GM18508 (cell line): ENCODE data around the gene PIR.

ENCODE experiments used
- ATAC-seq: cut with Tn5 transposase; IDR thresholded peaks from one replicate; pipeline ENCODE4 v1.9.1; 2021; ENCODE audit warnings: moderate number of reproducible peaks; ENCODE audit not compliant: insufficient read depth, unreplicated experiment

Gene PIR

DNA sequence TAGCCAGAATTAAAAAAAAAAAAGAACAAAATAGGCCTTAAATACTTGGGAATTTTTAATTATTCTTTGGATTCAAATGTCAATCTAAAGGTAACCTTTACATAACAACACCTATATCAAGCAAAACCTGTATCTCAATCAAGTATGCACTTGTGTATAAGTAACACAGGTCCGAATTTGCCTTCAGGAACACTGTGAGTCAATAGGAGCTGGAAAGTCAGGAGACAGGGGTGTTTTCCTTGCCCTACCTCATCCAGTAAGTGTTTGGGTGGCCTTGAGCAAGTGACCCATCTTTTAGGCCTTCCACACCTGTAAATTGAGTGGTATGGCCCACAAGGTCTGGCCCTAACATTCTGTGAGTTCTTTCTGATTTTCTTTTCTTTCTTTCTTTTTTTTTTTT, 68.1 kb downstream of the PIR start:
- ATAC-seq = no peak

DNA sequence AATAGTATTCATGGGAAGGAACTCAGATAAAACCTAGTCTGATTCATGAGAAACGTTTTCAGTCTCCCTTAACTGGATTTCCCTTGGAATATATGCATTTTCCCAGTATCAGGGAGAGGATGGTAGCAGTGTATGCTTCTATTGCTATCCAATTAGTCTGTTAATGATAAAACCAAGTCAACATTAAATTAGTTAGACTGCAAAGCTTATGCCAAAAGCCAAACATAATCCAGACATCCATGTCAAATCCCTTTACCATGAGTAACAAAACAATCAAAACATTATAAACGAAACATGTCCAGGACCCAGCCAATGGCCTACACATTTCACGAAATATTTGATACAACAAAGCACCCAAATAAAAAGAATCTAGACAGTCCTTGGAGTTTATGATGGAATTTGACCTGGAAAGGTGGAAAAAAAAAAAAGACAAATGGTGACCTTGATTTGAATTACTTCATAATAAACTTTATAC, 74.4 kb downstream of the PIR start:
- no peak for ATAC-seq

DNA sequence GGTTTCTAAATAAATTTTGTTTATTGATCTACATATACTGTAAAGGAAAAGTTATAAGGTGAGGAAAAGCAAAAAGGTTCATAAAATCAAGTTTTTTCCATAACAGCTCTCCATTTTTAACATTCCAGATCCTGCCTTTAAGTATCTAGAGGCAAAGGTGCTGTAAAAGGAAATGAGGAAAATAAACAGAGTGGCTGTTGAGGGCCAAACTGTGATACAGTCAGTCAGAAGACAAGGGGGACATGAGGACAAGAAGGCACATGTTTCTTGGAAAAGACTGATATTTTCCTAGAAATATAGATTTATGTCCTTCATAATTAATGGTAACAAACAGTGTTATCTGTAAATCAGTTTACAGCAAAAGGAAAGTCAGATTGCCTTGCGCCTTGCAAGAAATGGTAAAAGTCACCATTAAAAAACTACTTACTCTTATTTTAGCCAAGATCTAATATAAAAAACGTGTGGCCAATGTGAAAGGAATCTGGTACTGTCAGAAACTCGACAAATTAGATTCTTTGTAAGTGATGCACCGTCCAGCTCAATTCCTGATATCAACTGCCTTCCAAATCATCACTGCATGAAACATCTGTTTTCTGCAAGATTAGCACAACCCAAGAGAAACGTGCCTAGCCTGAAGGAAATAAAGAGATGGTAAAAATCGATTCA, 75.0 kb downstream of the PIR start:
- ATAC-seq = no peak

DNA sequence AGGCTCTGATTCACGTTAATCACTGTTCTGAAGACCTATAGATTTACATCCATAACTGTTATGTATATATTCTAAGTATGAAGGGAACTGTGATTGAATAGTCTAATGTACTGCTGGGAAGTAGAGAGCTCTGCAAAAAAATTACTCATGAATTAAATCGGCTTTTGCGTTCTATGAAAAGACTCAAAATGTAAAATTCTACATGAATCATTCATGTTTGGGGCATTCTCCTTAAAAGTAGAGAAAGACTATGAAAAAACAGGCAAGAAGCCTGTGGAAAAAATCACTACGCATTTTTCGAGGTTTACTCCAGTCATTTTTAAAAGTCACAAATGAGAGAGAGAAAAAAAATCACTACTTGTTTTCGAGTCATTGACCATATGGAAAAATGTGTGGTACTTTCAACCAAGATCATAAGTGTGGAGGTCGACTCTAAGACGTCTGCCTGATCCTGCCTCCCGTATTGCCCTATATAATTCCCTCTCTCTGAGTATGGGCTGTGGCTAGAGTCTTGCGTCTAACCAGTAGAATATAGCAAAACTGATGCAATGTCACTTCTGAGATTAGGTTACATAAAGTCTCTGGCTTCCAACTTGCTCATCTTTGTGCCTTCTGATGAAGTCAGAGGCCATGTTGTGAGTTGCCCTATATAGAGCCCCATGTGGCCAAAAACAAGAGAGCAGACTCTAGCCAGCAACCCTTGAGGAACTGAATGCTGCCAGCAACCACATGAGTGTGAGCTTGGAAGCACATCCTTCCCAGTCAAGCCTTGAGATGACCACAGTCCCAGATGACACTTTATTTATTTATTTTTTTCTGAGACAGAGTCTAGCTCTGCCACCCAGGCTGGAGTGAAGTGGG, 76.8 kb downstream of the PIR start:
- no peak for ATAC-seq

DNA sequence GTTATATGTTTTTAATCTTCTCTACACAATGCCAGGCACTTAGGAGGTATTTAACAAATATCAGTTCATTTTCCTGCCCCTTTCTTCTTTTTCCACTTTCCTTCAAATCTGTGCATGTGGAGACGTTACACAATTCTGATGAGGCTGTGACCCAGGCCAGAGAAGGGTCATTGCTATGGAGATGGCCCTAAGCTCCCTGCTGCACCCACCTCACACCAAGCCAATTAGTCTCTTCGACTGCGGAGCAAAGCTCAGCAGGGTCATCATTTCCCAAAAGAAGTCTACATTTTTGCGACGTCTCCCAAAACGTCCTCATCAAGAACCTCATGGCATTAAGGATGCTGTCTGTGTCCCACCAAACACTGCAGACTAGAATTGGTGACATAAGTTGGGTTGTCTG, 80.0 kb downstream of the PIR start:
- ATAC-seq = no peak

DNA sequence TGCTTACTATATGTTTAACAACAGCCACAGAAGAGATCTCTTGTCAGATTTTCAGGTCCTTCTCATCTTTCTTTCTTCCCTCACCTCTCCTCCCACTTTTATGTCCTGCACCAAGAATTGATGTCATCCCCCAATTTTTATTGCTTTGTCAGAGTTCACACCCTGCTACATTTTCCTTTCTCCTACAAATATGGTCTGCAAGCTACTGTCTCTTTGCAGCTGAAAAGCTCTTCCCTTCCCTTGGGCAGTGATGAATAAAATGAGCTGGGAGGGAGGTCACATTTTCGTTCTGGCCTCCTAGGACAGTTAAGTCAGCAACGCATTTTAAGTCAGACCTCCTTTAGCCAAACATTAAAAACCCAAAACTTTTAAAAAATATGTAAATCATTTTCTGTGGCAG, 82.2 kb downstream of the PIR start:
- ATAC-seq = no peak

DNA sequence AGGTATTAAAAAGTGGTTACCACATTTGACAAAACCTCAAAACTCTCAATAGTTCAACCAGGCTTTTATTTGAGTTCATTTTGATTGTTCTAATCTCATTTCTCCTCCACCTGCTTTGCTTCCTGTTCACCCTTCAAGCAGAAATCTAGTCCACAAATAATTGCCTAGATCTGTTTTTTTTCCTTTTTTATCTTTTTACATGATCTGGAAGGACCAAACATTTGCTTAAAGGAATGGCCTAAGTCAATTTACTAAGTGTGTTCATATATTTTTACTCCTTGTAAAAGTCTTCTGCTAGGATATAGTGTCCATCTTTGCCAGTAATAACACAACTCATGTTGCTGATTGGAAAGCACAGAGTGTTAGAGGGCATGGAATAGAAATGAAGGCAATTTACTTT, 82.7 kb downstream of the PIR start:
- no peak for ATAC-seq

DNA sequence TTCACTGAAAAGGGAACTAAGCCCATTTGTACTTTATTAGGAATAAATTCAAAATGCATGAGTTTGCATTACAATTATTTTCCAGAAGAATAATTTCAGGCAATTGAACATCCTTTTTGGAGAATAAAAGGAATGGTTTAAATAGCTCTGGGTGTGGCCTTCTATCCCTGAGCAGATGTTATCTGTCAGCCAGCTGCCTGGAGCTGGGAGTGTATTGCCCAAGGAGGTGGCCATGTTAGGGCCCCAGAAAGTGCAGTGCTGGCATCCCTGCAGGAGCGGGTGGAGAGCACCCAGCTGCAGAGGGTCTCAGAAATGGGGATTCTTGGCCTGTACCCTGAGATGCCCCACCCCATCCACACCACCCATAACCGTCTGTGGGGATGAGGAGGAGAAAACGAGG, 87.3 kb downstream of the PIR start:
- ATAC-seq = no peak

DNA sequence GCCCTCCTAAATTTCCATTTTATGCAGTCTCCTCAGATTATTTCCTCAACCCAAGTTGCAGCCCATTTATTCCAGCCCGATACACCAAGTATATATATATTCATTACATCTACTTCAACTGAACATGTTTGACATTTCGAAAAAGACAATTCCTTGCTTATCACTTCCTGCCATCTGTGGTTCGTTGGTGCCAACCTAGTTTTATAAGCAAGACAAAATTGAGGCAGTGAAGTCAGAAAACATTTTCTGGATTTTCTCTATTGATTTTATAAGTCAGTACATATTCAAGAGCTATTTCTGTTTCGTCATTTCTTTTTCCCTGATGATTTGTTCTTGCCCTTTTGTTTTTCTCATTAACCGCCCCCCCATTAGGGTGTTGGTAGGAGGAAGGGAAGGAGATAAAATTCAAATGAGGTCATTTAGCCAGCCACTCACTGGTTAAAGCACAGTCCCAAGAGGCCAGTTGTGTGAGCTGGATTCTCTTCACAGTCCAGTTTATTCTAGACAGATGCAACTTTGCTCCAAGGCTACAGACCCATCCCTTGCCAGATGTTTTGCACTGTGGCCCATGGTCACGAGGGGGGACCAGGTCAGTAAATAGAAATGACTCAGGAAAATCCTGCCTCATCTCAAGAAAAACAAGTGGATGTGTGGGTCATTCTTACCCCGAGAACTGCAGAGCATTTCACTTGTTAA, 88.6 kb downstream of the PIR start:
- no peak for ATAC-seq

DNA sequence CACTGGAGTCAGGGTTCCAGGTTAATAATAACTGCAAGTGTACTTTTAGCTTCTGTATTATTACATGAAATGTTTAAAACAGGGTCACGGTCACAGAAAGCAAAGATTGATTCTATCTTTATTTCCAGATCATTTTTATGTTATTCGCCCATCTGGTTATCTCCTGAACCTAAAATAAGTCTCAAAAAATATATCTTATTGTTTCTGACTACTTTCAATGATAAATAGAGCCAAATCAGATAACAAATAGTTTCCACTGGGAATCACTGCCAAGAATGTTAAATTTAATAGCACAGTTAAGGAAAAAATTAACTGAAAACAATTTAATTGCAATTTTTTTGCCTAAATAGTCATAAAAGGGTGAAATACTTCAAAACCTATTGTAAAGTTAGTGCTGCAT, 91.8 kb downstream of the PIR start:
- no peak for ATAC-seq

DNA sequence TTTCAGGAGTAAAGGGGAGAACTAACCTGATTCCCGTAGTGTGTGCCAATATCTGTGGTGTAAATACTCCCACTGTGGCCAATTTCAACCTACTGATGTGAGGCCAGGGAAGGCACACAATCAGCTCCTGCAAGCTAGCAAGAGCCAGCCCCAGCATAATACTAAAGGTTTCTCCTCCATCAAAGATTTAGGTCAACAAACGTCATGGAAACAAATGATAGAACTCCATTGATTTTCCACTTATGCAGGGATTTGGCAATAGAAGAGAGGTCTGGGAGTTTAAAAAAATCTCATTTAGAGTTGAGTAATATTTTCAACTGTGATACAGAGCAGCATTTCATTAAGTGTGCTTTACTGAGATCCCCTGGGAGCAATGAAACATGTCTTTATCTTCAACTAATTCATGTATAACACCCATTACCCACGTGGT, 93.2 kb downstream of the PIR start:
- ATAC-seq = no peak

DNA sequence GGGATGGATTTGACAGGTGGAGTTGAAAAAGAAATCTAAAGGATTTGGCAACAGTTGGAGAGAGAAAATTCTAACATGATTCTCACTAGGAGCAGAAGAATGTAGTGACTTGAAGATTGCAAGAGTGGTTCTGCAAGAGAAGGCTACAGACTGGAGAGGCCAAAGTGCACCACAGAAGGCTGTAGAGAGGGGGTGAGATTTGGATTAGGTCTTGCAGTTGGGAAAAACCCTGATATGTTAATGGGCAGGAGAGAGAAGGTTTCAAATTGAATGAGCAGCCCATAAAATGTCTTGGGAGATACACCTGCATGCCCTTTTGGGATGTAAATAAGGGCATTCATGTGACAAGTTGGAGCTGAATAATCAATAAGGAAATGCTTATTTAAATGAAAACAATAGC, 94.3 kb downstream of the PIR start:
- ATAC-seq = no peak

DNA sequence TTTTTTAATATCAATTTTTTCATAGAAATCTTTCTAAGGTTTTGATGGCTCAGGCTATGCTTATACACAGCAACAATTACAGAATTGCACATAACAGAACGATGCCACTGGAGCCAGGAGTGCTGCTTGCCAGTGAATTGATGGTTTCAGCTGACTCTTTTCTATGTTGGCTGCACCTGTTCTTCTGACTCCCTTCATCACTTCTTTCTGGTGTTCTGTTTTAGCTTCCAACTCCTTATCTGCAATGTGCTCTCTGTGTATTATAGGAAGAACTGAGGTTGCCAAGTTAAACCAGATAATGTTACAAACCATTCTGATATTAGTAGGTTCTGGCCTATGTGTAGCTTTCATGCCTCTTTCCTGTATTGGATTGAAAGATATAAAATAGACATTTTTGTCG, 97.3 kb downstream of the PIR start:
- no peak for ATAC-seq

DNA sequence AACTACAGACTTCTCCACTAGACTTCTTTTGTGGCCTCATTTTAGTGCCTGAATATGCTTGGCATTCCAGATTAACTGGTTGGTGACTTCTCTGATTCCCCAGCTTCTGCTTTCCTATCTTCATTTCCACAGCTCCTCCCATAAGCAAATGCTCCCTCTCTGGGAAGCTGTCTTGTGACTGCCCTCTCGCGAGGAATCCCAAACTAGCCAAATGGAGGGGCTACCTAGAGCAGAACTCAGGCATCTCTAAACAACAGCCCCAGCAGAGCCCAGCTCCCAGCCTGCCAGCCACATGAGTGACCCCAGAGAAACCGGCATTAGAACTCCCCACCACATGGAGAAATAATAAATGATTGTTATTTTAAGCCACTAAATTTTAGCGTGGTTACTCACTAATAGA, 101.3 kb downstream of the PIR start:
- no peak for ATAC-seq

DNA sequence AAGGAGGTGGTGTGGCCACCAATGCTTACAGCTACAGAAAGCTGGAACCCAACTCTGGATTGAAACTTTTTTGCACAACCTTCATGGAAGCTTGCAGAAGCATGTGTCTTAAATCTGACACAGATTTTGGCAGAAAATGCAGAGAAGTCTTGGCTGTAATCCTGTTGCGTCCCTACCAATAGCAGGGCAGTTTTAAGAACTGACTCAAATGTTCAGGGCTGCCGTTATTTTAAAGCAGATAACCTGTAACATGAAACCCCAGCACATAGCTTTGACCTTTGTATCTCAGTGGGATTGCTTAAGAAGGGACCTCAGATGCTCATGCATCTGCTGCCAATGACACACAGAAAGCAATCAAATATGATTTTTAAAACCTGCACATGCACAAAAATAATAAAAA, 108.8 kb downstream of the PIR start, which contains the start of gene VEGFD:
Gene VEGFD (minus strand): TSS at position 110 of the 400 bp plus-strand sequence. CDS start 467 bp downstream, outside the sequence.
- no peak for ATAC-seq

DNA sequence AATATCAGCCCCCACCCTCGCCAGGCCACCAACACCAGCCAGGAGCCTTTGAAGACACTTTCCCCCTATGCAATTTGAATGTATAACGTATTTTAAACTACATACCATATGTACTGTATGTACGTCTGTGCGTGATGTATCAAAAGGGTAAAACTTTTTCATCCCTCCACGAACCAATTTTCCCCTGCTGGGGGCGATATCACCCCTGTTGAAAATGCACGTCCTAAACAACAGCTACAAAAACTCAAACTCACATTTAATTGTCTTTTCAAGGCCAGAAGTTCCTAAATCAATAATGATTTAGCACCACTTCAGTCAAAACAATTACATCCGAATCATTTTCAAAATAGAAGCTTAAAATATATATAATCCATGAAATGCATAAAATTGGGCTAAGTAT, 110.3 kb downstream of the PIR start:
- no peak for ATAC-seq

DNA sequence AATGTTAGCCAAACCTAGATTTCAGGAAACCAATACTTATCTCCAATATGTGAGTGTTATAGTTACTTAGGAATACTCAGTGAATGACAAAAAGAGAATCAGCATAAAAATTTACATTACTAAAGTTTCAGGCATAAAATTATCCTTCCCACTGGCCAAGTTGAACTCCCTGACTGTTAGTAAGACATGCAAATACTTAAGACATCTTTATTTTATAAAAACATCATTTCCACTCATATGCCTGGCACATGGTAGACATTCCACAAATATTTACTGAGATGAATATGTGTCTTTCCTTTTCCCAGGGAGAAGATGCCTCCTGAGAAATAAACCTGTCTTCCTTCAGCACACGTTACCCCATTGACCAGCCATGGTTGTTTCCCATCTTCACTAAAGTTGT, 116.2 kb downstream of the PIR start:
- no peak for ATAC-seq

DNA sequence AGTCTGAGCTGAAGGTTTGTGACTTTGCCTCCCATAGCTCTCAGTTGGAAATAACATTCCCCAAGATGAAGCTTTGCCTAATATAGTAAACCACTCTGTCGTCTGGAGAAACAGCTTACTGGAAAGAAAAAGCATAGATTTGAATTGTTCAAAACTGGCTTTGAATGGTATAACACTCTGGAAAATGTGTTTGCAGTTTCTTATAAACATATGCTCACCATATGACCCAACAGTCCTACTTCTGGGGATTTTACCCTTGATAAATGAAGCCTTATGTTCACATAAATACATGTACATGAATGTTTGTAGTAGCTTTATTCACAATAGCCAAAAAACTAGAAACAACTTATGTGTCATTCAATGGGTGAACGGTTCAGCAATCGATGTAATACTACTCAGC, 119.2 kb downstream of the PIR start:
- ATAC-seq = no peak

DNA sequence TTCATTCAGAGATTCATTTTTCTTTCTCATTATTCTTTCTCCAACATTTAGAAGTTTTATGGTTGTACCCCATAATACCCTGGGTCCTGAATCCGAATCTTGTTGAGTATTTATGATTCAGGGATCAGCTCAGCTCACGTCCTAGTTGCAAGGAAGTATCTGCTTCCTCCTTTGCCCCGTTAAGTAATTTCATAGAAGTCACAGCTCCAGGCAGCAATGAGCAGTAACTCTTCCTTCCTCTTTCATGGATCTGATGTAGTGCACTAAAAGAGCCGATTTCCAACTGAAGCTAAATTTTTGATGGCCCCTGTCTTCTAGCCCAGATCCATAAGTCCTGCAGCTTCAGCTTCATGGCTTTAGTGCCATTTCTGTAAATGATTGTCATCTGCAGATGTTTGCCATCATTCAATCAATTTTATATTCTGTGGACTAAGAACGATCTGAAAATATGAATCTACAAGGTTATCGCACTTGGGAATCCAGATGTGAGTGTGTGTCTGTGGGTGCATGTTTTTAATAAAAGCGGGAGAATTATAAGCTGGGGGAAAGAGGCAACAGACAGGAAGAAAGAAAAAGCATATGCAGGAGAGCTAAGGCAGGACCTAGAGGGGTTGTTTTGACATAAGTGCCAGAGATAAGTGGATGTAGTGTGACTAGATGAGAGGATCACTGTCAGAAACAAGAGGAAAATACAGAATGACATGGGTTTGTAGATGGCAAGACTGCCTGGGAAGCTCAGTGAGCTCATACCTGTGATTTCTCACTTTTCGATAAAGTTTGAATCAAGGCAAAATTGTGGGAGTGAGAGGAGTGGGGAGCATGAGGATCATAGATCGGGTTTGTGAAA, 126.4 kb downstream of the PIR start:
- ATAC-seq = no peak

DNA sequence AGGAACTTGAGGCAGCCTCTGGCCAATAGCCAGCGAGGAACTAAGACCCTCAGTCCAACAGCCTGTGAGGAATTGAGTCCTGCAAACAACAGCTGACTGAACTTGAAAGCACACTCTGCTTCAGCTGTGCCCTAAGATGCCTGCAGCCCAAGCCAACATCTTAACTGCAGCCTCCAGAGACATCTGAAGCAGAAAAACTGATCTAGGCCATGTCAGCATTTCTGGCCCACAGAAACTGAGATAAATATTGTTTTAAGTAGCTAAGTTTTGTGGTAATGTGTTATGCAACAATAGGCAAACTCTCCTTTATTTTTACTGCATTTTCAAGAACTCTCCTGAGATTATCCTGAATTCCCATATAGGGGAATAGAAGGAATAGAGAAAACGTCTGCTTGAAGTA, 133.4 kb downstream of the PIR start:
- no peak for ATAC-seq
